SU-DHL-6 (cell line): ENCODE measurements around the gene UNC45A.
"Not testable (repeated sequence)": the region's sequence is repeated elsewhere in the genome, so short reads cannot be mapped to it uniquely, and the experiment has no call there.

ENCODE experiments used
- H2AFZ ChIP-seq: fragments of 200-600 bp; sonication (generic); 2 replicates; pipeline ENCODE4 v1.6.1; 2014; ENCODE audit warnings: low read depth, mild to moderate bottlenecking, moderate library complexity, mixed read lengths, antibody characterized with exemption, low read length; ENCODE audit not compliant: severe bottlenecking
- H3F3A ChIP-seq: fragments of 200-600 bp; shearing (Covaris generic); 2 replicates; pipeline ENCODE4 v1.6.0; 2016; ENCODE audit warnings: antibody characterized with exemption, mild to moderate bottlenecking; ENCODE audit not compliant: insufficient read depth
- H3K27ac ChIP-seq: fragments of 200-600 bp; sonication (generic); 2 replicates; pipeline ENCODE4 v1.5.1; 2016; ENCODE audit warnings: low read depth, mild to moderate bottlenecking, low read length, moderate library complexity, mixed read lengths
- H3K27me3 ChIP-seq: fragments of 200-600 bp; sonication (generic), shearing (Covaris generic); 2 replicates; pipeline ENCODE4 v1.6.0; 2014; ENCODE audit warnings: mild to moderate bottlenecking, low read length
- H3K36me3 ChIP-seq: fragments of 200-600 bp; sonication (generic); 2 replicates; pipeline ENCODE4 v1.6.1; 2014; ENCODE audit warnings: mild to moderate bottlenecking, low read length, mixed read lengths
- H3K4me2 ChIP-seq: fragments of 300-600, 200-600 bp; shearing (Covaris generic), sonication (generic); 2 replicates; pipeline ENCODE4 v1.6.0; 2014; ENCODE audit warnings: low read length, low read depth, mild to moderate bottlenecking; ENCODE audit not compliant: poor library complexity, severe bottlenecking
- H3K4me3 ChIP-seq: fragments of 200-600 bp; sonication (generic); 2 replicates; pipeline ENCODE4 v1.5.1; 2014; ENCODE audit warnings: antibody characterized with exemption, low read length, mild to moderate bottlenecking, mixed read lengths; ENCODE audit not compliant: insufficient read depth, poor library complexity, severe bottlenecking
- H3K79me2 ChIP-seq: fragments of 200-600 bp; sonication (generic); 2 replicates; pipeline ENCODE4 v1.6.1; 2014; ENCODE audit warnings: mild to moderate bottlenecking, low read length, moderate library complexity; ENCODE audit not compliant: insufficient read depth
- H3K9ac ChIP-seq: fragments of 200-600 bp; sonication (generic); 2 replicates; pipeline ENCODE4 v1.7.0; 2014; ENCODE audit warnings: mild to moderate bottlenecking, low read length
- H3K9me2 ChIP-seq: fragments of 200-600 bp; sonication (generic); replicated peaks from 2 replicates; pipeline ENCODE4 v1.6.1; 2014; ENCODE audit warnings: low read length; ENCODE audit not compliant: insufficient read depth
- H3K9me3 ChIP-seq: fragments of 200-600 bp; sonication (generic); 2 replicates; pipeline ENCODE4 v1.6.1; 2014; ENCODE audit warnings: low read length, mixed read lengths; ENCODE audit not compliant: insufficient read depth
- H4K20me1 ChIP-seq: fragments of 200-600 bp; sonication (generic); 2 replicates; pipeline ENCODE4 v1.6.1; 2014; ENCODE audit warnings: low read depth, mild to moderate bottlenecking, antibody characterized with exemption, low read length, moderate library complexity, mixed read lengths
- EZH2phosphoT487 ChIP-seq: fragments of 200-600 bp; sonication (generic), shearing (Covaris generic); conservative IDR thresholded peaks from 2 replicates; pipeline ENCODE4 v1.6.1; 2018; ENCODE audit warnings: mild to moderate bottlenecking, antibody characterized with exemption, low read length, moderate library complexity, mixed read lengths
- TF ChIP-seq, protein P1 (sequence below): fragments of 200-600 bp; sonication (generic); IDR thresholded peaks from one replicate; pipeline ENCODE4 v1.5.1; 2017; ENCODE audit warnings: antibody characterized with exemption, mild to moderate bottlenecking, low read length, moderate library complexity; ENCODE audit not compliant: insufficient read depth, poor library complexity, severe bottlenecking

Gene UNC45A

DNA sequence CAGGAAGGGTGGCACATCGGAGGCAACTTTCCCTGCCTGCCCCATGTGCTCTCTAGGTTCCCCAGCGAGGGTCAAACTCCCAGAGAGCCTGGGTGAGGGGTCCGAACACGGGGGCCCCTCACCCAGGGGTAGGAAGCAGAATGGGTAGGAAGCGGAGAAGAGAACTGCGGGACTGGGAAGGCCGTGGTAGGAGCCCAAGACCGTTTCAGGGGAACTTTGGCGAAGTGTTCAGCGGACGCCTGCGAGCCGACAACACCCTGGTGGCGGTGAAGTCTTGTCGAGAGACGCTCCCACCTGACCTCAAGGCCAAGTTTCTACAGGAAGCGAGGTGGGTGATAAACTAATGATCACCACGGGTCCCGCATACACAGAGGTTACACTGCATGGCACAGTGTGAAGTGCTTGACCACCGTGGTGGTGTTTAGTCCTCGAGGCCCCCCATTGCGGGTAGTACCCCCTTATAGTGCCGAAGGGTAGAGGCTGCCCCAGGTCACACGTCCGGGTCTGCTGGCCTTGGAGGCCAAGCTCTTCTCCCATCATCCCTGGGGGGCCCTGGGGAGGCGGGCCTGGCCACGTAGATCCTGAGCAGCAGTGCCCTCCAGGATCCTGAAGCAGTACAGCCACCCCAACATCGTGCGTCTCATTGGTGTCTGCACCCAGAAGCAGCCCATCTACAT lies 42.4 kb upstream of the UNC45A start:
- Histone ChIP-seq H3K9me3 (no peaks in the 10 kb centered on the region), H3K27me3 (0 out of 2 replicates have a peak, but pooled peaks cover 1% of the 10 kb centered on the region), H3K9me2 (no peaks in the 10 kb centered on the region), H3K4me2 (no peak overlapping the region), H3K36me3 (no peaks in the 10 kb centered on the region), H3K27ac (no peak overlapping the region), H3K4me3 (no peak overlapping the region), H3K79me2 (no peaks in the 10 kb centered on the region), H4K20me1 (no peaks in the 10 kb centered on the region), H3F3A (no peaks in the 10 kb centered on the region), H3K9ac (no peak overlapping the region), H2AFZ (no peak overlapping the region)
- TF ChIP-seq EZH2phosphoT487, result no peak
- TF ChIP-seq, protein P1, sequence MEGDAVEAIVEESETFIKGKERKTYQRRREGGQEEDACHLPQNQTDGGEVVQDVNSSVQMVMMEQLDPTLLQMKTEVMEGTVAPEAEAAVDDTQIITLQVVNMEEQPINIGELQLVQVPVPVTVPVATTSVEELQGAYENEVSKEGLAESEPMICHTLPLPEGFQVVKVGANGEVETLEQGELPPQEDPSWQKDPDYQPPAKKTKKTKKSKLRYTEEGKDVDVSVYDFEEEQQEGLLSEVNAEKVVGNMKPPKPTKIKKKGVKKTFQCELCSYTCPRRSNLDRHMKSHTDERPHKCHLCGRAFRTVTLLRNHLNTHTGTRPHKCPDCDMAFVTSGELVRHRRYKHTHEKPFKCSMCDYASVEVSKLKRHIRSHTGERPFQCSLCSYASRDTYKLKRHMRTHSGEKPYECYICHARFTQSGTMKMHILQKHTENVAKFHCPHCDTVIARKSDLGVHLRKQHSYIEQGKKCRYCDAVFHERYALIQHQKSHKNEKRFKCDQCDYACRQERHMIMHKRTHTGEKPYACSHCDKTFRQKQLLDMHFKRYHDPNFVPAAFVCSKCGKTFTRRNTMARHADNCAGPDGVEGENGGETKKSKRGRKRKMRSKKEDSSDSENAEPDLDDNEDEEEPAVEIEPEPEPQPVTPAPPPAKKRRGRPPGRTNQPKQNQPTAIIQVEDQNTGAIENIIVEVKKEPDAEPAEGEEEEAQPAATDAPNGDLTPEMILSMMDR, result no peak

DNA sequence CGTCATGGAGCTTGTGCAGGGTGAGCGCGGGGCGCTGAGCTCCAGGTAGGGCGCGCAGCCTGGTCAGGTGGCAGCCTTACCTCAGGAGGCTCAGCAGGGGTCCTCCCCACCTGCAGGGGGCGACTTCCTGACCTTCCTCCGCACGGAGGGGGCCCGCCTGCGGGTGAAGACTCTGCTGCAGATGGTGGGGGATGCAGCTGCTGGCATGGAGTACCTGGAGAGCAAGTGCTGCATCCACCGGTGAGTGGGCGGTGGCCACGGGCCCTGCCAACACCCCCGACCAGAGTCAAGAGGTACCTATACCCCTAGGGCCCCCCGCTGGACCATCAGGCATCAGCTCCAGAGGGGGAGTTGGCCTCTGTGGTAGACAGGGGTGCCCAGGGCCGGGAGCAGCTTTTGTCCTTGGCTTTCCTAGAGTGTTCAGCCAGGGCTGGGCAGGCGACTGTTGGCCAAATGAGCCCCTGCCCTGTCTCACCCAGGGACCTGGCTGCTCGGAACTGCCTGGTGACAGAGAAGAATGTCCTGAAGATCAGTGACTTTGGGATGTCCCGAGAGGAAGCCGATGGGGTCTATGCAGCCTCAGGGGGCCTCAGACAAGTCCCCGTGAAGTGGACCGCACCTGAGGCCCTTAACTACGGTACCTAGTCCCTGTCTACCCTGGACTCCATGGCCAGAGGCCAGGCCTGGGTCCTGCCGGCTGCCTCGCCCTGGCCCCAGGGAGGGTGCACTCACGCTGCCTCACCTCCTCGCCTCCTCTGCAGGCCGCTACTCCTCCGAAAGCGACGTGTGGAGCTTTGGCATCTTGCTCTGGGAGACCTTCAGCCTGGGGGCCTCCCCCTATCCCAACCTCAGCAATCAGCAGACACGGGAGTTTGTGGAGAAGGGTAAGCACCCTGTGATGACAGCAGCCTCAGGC lies 41.7 kb upstream of the UNC45A start:
- Histone ChIP-seq H3K9me2 (no peaks in the 10 kb centered on the region), H3K79me2 (no peaks in the 10 kb centered on the region), H3K27me3 (0 out of 2 replicates have a peak, but pooled peaks cover 4% of the 10 kb centered on the region), H2AFZ (no peak overlapping the region), H3K9ac (no peak overlapping the region), H3K27ac (no peak overlapping the region), H3K4me2 (no peak overlapping the region), H3K36me3 (no peaks in the 10 kb centered on the region), H4K20me1 (no peaks in the 10 kb centered on the region), H3F3A (no peaks in the 10 kb centered on the region), H3K4me3 (no peak overlapping the region), H3K9me3 (no peaks in the 10 kb centered on the region)
- TF ChIP-seq, protein P1, result peak; percentile 14
- TF ChIP-seq EZH2phosphoT487, result no peak

DNA sequence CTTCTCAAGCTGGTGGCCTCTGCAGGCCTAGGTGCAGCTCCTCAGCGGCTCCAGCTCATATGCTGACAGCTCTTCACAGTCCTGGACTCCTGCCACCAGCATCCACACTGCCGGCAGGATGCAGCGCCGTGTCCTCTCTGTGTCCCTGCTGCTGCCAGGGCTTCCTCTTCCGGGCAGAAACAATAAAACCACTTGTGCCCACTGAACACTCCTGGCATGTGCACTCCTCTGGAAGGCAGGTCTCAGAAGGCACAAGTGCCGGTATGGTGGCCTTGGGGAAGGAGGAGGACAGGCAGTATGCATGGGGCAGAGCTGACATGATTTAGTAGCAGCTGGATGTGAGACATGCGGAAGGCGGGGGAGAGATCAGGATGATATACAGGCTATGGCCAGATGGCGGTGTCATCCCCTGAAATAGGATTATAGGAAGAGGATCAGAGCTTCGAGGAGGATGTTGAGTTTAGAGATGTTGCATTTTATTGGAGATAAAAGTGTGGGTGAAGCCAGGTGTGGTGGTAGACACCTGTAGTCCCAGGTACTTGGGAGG lies 39.4 kb upstream of the UNC45A start:
- 0 out of 2 replicates have a peak, but pooled peaks cover 4% of the 10 kb centered on the region for H3K27me3 ChIP-seq
- no peak overlapping the region for H3K4me3 ChIP-seq
- no peaks in the 10 kb centered on the region for H4K20me1 ChIP-seq
- no peak overlapping the region for H2AFZ ChIP-seq
- no peak overlapping the region for H3K27ac ChIP-seq
- no peaks in the 10 kb centered on the region for H3K79me2 ChIP-seq
- no peaks in the 10 kb centered on the region for H3K9me3 ChIP-seq
- H3K36me3 ChIP-seq, result no peaks in the 10 kb centered on the region
- no peaks in the 10 kb centered on the region for H3K9me2 ChIP-seq
- H3K4me2 ChIP-seq, result no peak overlapping the region
- no peaks in the 10 kb centered on the region for H3F3A ChIP-seq
- no peak overlapping the region for H3K9ac ChIP-seq
- TF ChIP-seq, protein P1, result no peak
- no peak for TF ChIP-seq EZH2phosphoT487

DNA sequence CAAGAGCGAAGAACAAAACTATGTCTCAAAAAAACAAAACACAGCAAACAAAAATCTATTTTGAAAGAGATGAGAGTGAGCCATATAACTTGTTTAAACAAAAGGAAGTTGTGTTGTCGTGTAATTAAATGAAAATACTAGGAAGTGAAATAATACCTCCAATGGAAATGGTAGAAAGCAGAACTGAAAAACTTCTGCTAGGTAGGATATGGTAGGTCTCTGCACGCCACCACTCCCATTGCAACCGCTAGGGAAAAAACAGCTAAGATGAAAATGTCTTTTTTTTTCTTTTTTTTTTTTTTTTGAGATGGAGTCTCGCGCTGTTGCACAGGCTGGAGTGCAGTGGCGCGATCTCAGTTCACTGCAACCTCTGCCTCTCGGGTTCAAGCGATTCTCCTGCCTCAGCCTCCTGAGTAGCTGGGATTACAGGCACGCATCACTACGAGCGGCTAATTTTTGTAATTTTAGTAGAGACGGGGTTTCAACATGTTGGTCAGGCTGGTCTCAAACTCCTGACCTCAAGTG lies 37.9 kb upstream of the UNC45A start:
- H3K4me3 ChIP-seq, H3K4me2 ChIP-seq: not testable (repeated sequence)

More for the DNA sequence above, 37.9 kb upstream of the UNC45A start:
- H3K27me3 ChIP-seq, H3K36me3 ChIP-seq, H3K9ac ChIP-seq, H2AFZ ChIP-seq, H3K79me2 ChIP-seq, H4K20me1 ChIP-seq, H3K9me2 ChIP-seq, H3K27ac ChIP-seq, H3K9me3 ChIP-seq, H3F3A ChIP-seq: not testable (repeated sequence)
